ENCODE results near the gene MYO1A. TPM values are rescaled to one million over a fixed set of nuclear protein-coding genes. Genes with fewer than 3 reads are reported as not detected.

Gene MYO1A
- total and polyA plus RNA-seq, 4 donors = 0.03 to 0.28 (median 0.08) TPM; not detected in 1

- DNase-seq (ENCODE audit: low spot score) = no peak
- H3K4me1 ChIP-seq (ENCODE audit: control insufficient read depth in 4 of 4, insufficient read depth in 4 of 4, low read length in 3 of 4) = no peaks in the 10 kb centered on the region
- no peak for TF ChIP-seq EGR1 (IDR thresholded peaks at IDR 0.05; ENCODE audit: low read depth in 2 of 2)
- TF ChIP-seq HNF4A (conservative IDR thresholded peaks at IDR 0.05) = no peak
- TF ChIP-seq SP1 (IDR thresholded peaks at IDR 0.05) = no peak
- TF ChIP-seq ATF3 (IDR thresholded peaks at IDR 0.05) = no peak
- no peak for TF ChIP-seq FOXA2 (IDR thresholded peaks at IDR 0.05)
- TF ChIP-seq CTCF (IDR thresholded peaks at IDR 0.05; ENCODE audit: low read depth, low read length, missing input control) = no peak
- TF ChIP-seq HNF4G (IDR thresholded peaks at IDR 0.05) = no peak
- no peak for TF ChIP-seq RAD21 (IDR thresholded peaks at IDR 0.05)
- TF ChIP-seq YY1 (IDR thresholded peaks at IDR 0.05) = no peak
- TF ChIP-seq TAF1 (conservative IDR thresholded peaks at IDR 0.05) = no peak
- no peak for TF ChIP-seq ZBTB33 (IDR thresholded peaks at IDR 0.05)
- no peak for TF ChIP-seq JUND (IDR thresholded peaks at IDR 0.05)
- no peak for TF ChIP-seq MAX (IDR thresholded peaks at IDR 0.05)
- no peak for TF ChIP-seq GABPA (IDR thresholded peaks at IDR 0.05 in 1 of 2, conservative IDR thresholded peaks at IDR 0.05 in 1 of 2)
- TF ChIP-seq RXRA (IDR thresholded peaks at IDR 0.05) = no peak
- no peak for TF ChIP-seq NR2F2 (IDR thresholded peaks at IDR 0.05)
- TF ChIP-seq FOXA1 (IDR thresholded peaks at IDR 0.05) = no peak
- no peak for TF ChIP-seq REST (IDR thresholded peaks at IDR 0.05)
- no peaks in the 10 kb centered on the region for H3K36me3 ChIP-seq (ENCODE audit: control insufficient read depth in 4 of 4, insufficient read depth in 3 of 4, low read depth in 1 of 4, low read length in 3 of 4)
- 96% methylated on average over 3 of the region's 3 CpGs for WGBS
- no peak overlapping the region for H3K27ac ChIP-seq (ENCODE audit: low read depth in 1 of 2, low read length in 2 of 2)
- H3K9me3 ChIP-seq (ENCODE audit: control insufficient read depth in 4 of 4, low read length in 3 of 4) = no peaks in the 10 kb centered on the region
- no peak overlapping the region for H3K9ac ChIP-seq (ENCODE audit: low read depth in 1 of 2, low read length in 2 of 2)
- H3K4me3 ChIP-seq (ENCODE audit: low read depth in 1 of 3, low read length in 3 of 3) = no peak overlapping the region
- H3K27me3 ChIP-seq (ENCODE audit: control insufficient read depth in 4 of 4, insufficient read depth in 4 of 4, low read length in 3 of 4) = no peaks in the 10 kb centered on the region
Measured at GRCh38 chr12:57033431-57033830, 16.5 kb downstream of the MYO1A start.
